HG02840 (cell line): ENCODE results near the gene ANO9.
A peak's percentile ranks its signal among the peaks of the same experiment; 100 is the strongest.
"Not testable (repeated sequence)": the region's sequence is repeated elsewhere in the genome, so short reads cannot be mapped to it uniquely, and the experiment has no call there.

Experiments
- ATAC-seq: cut with Tn5 transposase; IDR thresholded peaks from one replicate; pipeline ENCODE4 v1.9.1; 2021; ENCODE audit warnings: mild to moderate bottlenecking, moderate library complexity, moderate number of reproducible peaks; ENCODE audit not compliant: unreplicated experiment, low FRiP score

The ANO9 gene

GRCh38 chr11:417652-418342 lies 24.0 kb downstream of the ANO9 start:
- ATAC-seq = no peak

GRCh38 chr11:416757-417621 lies 24.8 kb downstream of the ANO9 start:
- no peak for ATAC-seq

- no peak for ATAC-seq
These were observed 25.6 kb downstream of the ANO9 start for GRCh38 chr11:416051-416756.

- ATAC-seq = no peak
These were observed 26.2 kb downstream of the ANO9 start for GRCh38 chr11:415640-416041.

DNA sequence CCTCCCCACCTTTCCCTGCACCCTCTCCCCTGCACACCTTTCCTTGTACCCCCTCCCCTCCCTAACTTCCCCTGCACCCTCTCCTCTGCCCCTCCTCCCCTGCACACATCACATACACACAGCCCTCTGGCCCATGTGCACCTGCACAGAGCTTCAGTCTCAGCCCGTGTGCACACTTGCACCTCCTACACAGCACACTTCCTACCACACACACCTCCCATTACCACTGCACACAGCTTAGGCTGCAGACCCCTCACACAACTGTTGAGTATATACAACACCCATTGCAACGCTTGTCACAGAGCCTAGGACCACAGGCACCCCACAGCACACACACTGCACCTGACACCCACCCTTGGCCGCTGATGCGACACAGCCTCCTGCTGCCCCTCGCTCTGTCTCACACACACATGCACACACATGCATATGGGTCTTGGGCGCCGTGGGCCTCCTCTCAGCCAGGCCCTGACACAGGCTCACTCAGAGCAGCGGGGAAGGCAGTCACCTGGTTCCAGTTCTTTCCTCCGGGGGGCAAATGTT lies 27.4 kb downstream of the ANO9 start:
- no peak for ATAC-seq

- no peak for ATAC-seq
These were observed 28.4 kb downstream of the ANO9 start for GRCh38 chr11:413120-414081.

- no peak for ATAC-seq
These were observed 29.1 kb downstream of the ANO9 start for GRCh38 chr11:412641-413119.

- not testable (repeated sequence) for ATAC-seq
These were observed 30.3 kb downstream of the ANO9 start for GRCh38 chr11:411520-411919.

- not testable (repeated sequence) for ATAC-seq
These were observed 31.1 kb downstream of the ANO9 start for GRCh38 chr11:410711-411110.

GRCh38 chr11:409600-410483 lies 32.0 kb downstream of the ANO9 start:
- no peak for ATAC-seq

DNA sequence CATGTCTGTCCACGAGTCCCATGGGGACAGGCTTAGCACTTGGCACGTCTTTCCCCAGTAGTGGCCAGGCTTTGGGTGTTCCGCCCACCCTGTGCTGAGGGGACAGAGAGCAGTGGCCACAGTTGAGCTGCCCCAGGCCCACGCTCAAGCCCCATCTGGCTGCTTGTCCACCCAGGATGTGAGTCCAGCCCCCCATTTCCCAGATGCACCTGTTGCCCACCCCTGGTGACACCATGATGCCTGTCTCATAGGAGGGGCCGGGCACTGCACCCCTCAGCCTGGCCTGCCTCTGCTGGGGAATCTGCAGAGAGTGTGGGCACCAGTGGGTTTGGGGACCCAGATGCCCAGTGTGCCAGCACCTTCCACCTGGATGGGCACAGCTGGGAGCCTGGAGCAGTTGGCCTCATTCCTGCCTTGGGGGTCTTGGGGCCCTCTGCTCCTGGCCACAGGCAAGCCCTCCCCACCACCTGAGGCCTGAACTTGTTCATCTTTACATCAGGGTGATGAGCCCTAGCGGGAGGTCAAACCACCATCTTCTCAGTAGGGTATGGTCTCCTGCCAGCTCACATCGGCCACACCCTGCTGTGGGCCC lies 32.7 kb downstream of the ANO9 start:
- ATAC-seq = no peak

DNA sequence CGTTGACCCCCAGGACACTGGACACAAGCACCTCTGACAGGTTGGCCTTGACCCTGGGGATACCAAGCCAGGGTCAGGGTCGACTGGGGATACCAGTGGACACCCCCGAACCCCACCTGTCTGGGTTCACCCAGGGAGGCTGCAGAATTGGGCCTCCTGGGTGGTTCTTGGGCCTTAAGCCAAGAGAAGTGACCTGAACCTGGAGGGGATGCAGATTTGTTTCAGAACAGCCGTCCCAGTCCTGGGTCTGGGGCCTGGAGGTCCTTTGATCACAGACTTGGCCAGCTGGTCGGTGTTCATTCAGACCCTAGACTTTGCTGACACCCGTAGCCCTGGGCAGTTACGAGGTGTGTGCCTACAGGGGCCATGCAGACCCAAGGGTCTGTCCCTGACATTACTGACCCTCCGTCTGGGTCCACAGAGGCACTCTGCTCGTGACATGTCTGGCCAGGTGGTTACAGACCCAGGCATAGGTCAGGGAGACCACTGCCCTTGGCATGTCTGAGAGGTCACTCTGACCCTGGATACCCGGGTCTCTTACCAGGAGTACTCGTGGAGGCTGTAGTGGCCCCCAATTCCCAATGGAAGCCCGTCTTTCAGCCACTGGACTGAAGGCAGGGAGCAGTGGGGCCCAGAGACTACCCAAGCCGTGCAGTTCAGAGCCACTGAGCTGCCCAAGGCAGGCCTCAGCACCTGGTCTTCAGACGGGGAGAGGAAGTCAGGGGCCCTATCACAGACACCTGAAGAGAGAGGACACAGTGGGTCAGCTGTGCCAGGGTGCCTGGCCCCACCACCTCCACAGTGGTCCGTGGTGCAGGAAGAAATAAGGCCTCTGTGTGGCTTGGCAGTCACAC lies 33.4 kb downstream of the ANO9 start:
- no peak for ATAC-seq

GRCh38 chr11:407651-408123 lies 34.1 kb downstream of the ANO9 start:
- no peak for ATAC-seq

- ATAC-seq = peak; percentile 63
These were observed 34.8 kb downstream of the ANO9 start for GRCh38 chr11:406796-407650.

DNA sequence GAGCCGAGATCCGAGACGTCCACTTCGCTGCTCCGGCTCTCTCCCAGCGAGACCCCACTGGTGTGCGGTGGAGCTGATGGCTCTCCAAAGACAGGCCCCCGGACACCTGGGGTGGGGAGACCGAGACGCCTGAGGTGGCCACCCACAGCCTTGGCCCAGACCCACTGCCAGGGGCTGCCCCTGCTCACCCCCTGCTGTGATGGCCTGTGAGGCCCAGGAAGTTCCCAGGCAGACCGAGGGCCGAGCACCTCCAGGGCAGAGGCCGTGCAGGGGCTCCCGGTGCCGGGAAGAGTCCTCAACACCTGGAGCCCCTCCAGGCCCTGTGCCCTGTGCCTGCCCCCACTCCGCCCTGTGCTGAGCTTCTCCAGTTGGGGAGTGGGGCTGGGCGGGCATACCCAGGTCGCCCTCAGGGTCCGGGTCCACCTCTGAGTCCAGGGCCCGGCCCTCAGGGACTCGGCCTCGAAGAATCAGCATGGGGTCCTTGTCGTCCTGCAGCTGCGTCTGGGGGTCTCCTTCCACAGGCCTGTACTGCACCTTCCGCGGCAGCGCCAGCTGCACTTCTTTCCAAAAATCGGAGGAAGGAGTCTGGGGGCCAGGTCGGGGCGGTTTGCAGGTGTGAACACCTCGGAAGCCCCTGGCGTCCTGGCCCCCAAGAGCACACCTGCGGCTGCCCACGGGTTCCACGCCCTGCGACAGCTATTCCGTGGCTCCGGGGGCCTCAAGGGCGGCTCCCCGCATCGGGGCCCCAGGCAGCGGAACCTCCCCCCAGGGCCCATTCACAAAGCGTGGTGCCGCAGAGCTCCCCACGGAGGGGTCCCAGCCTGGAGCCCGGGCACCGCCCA lies 35.6 kb downstream of the ANO9 start:
- no peak for ATAC-seq
